ENCODE results near the gene TBPL1. TPM values are rescaled to one million over a fixed set of nuclear protein-coding genes. Genes with fewer than 3 reads are reported as not detected.

Gene TBPL1
- 18.2 and 34.7 TPM in 2 replicates for total RNA-seq

GRCh38 chr6:133952815-133953633 lies at the start of gene TBPL1:
TBPL1 (plus strand) TSS chr6:133953224; CDS start chr6:133980126, 26,902 bp downstream.

Other genes with a start within 250 kb of the TBPL1 start
- 53.0 and 55.2 TPM in 2 replicates for gene TCF21, start 64.1 kb upstream of the TBPL1 start, total RNA-seq
- 0.36 and 0.97 TPM in 2 replicates for gene SLC2A12, start 99.4 kb downstream of the TBPL1 start, total RNA-seq